HG02943 (cell line): ENCODE measurements around the gene CITED4.

Source experiments
- ATAC-seq: cut with Tn5 transposase; IDR thresholded peaks from one replicate; pipeline ENCODE4 v1.9.1; 2021; ENCODE audit warnings: mild to moderate bottlenecking, low read depth, moderate library complexity; ENCODE audit not compliant: unreplicated experiment

CITED4 gene

GRCh38 chr1:40817791-40818263 is 44.3 kb downstream of the CITED4 start:
- ATAC-seq = no peak

GRCh38 chr1:40815420-40815819 is 46.7 kb downstream of the CITED4 start:
- no peak for ATAC-seq
